B cell (primary cell): Measurements from ENCODE around the gene SPACA7. TPM values are rescaled to one million over a fixed set of nuclear protein-coding genes. Genes with fewer than 3 reads are reported as not detected.

Experiments used
- ATAC-seq: fragments of 200-7000 bp; cut with Tn5 transposase; one replicate; pipeline ENCODE4 v1.10.0; 2021; ENCODE audit warnings: low read depth, mild to moderate bottlenecking, moderate number of reproducible peaks, moderate library complexity
- CTCF ChIA-PET: fragments of 350-600 bp; sonication (Branson Sonifier 250); formaldehyde crosslinking; loops from one replicate; lab custom pipeline; 2021; ENCODE audit warnings: antibody characterized with exemption, inconsistent platforms; lab: Charles Lee
- POLR2A ChIA-PET: fragments of 350-600 bp; sonication (Branson Sonifier 250); formaldehyde crosslinking; loops from one replicate; lab custom pipeline; 2021; ENCODE audit warnings: antibody characterized with exemption; lab: Charles Lee
- DNase-seq: peaks from one replicate; pipeline ENCODE4 v3.0.0; 2013
- H2AFZ ChIP-seq: 2 replicates; pipeline ENCODE4 v1.6.1; 2012; ENCODE audit warnings: mild to moderate bottlenecking, low read depth, low read length; ENCODE audit not compliant: insufficient read depth, poor library complexity, severe bottlenecking
- H3K27ac ChIP-seq, 2 donors: 1 replicate in 1 of 2; 2 replicates in 1 of 2; pipeline ENCODE4 v1.5.1; 2012 to 2013; ENCODE audit warnings: low read length in 2 of 2, mild to moderate bottlenecking in 2 of 2, moderate library complexity in 1 of 2
- H3K27me3 ChIP-seq, 4 experiments: fragments of 200-600 bp in 1 of 4; sonication (generic) in 1 of 4; replicated peaks in 1 of 4; 1 replicate in 2 of 4; 2 replicates in 2 of 4; pipeline versions ENCODE4 v1.6.1 to v1.7.0; 2013 to 2016; ENCODE audit warnings: low read length in 3 of 4, mild to moderate bottlenecking in 2 of 4, mixed read lengths in 1 of 4, moderate library complexity in 1 of 4; ENCODE audit not compliant: insufficient read depth in 4 of 4, control insufficient read depth in 3 of 4; ENCODE audit errors: control extremely low read depth in 1 of 4
- H3K36me3 ChIP-seq, 2 experiments: replicated peaks in 1 of 2; 1 replicate in 1 of 2; 2 replicates in 1 of 2; pipeline versions ENCODE4 v1.6.1 to v1.7.1; 2013; ENCODE audit warnings: low read length in 1 of 2; ENCODE audit not compliant: insufficient read depth in 2 of 2, control insufficient read depth in 1 of 2; ENCODE audit errors: control extremely low read depth in 1 of 2, extremely low read depth in 1 of 2
- H3K4me1 ChIP-seq, 2 donors: fragments of 200-600 bp in 1 of 2; sonication (generic) in 1 of 2; 1 replicate in 1 of 2; 2 replicates in 1 of 2; pipeline versions ENCODE4 v1.5.1 to v1.6.1; 2013 to 2017; ENCODE audit warnings: low read length in 2 of 2; ENCODE audit not compliant: control insufficient read depth in 2 of 2, insufficient read depth in 2 of 2
- H3K4me2 ChIP-seq: replicated peaks from 2 replicates; pipeline ENCODE3; 2012; ENCODE audit warnings: mild to moderate bottlenecking, low read depth, low read length; ENCODE audit not compliant: poor library complexity, severe bottlenecking
- H3K4me3 ChIP-seq, 5 experiments: fragments of 200-600 bp in 1 of 5; sonication (generic) in 1 of 5; 1 replicate in 3 of 5; 2 replicates in 2 of 5; pipeline versions ENCODE4 v1.5.1 to v1.7.0; 2011 to 2016; ENCODE audit warnings: low read length in 4 of 5, mild to moderate bottlenecking in 4 of 5, low read depth in 2 of 5, control low read depth in 1 of 5, moderate library complexity in 1 of 5; ENCODE audit not compliant: insufficient read depth in 1 of 5; ENCODE audit errors: control extremely low read depth in 1 of 5, extremely low read depth in 1 of 5
- H3K79me2 ChIP-seq: fragments of 200-600 bp; sonication (generic); one replicate; pipeline ENCODE4 v1.6.0; 2016; ENCODE audit warnings: low read length; ENCODE audit not compliant: control insufficient read depth, insufficient read depth
- H3K9ac ChIP-seq: fragments of 200-600 bp; sonication (generic); 2 replicates; pipeline ENCODE4 v1.6.1; 2017; ENCODE audit warnings: mild to moderate bottlenecking, low read length, moderate library complexity
- H3K9me3 ChIP-seq, 3 donors: one replicate each; pipeline versions ENCODE4 v1.6.1 to v1.7.1; 2013; ENCODE audit warnings: low read length in 2 of 3; ENCODE audit not compliant: control insufficient read depth in 2 of 3, insufficient read depth in 1 of 3; ENCODE audit errors: control extremely low read depth in 1 of 3
- H4K20me1 ChIP-seq: 2 replicates; pipeline ENCODE4 v1.6.0; 2012; ENCODE audit warnings: mild to moderate bottlenecking, low read length; ENCODE audit not compliant: insufficient read depth, control insufficient read depth, poor library complexity, severe bottlenecking
- H3K27ac Mint-ChIP-seq: one replicate; pipeline ENCODE4 v1.8.0; 2021; ENCODE audit warnings: mixed read lengths
- H3K27me3 Mint-ChIP-seq: one replicate; pipeline ENCODE4 v1.8.0; 2021; ENCODE audit warnings: mixed read lengths
- H3K4me1 Mint-ChIP-seq: one replicate; pipeline ENCODE4 v1.8.0; 2021; ENCODE audit warnings: mixed read lengths
- H3K4me3 Mint-ChIP-seq: one replicate; pipeline ENCODE4 v1.8.0; 2021; ENCODE audit warnings: mixed read lengths
- H3K9me3 Mint-ChIP-seq: one replicate; pipeline ENCODE4 v1.8.0; 2022; ENCODE audit warnings: mixed read lengths; ENCODE audit not compliant: insufficient read depth
- CTCF ChIP-seq: fragments of 200-600 bp; IDR thresholded peaks from one replicate; pipeline ENCODE4 v1.8.0; 2022; ENCODE audit warnings: antibody characterized with exemption, mild to moderate bottlenecking
- EZH2 ChIP-seq: IDR thresholded peaks from 2 replicates; pipeline ENCODE4 v1.6.1; 2012; ENCODE audit warnings: borderline replicate concordance, low read depth, mild to moderate bottlenecking, moderate library complexity, low read length; ENCODE audit not compliant: insufficient read depth, poor library complexity, severe bottlenecking
- WGBS: methylation state at CpG from one replicate; pipeline ENCODE4 v1.1.5; 2013; ENCODE audit warnings: missing lambda C conversion rate; ENCODE audit not compliant: insufficient coverage; 5-methylcytosine and 5-hydroxymethylcytosine counted together
- intact Hi-C: fragments of 100-400 bp; cut with micrococcal nuclease; formaldehyde crosslinking; loops from one replicate; pipeline ENCODE4 v1.10.0; 2022
- polyA plus RNA-seq: library from polyadenylated mRNA; depleted of rRNA; stranded (reverse); fragments of >200 nt; gene quantifications from 2 replicates; pipeline ENCODE4 v1.2.3, GENCODE V29; 2012
- total RNA-seq, 2 donors: library from RNA; stranded (reverse); fragments of 120-200 nt in 1 of 2; gene quantifications; 1 replicate in 1 of 2; 2 replicates in 1 of 2; pipeline versions ENCODE4 v1.2.3 to v1.2.4, GENCODE V29; 2013 to 2022

Gene SPACA7
- total and polyA plus RNA-seq, 2 donors (not counting 1 experiment from before 2014, with no cell fraction given): not detected

GRCh38 chr13:112435973-112436372, 59.8 kb downstream of the SPACA7 start:
- H2AFZ ChIP-seq: no peak overlapping the region
- 91% methylated on average over 9 of the region's 9 CpGs for WGBS
- Mint-ChIP-seq H3K27ac (no peak overlapping the region), H3K27me3 (peaks cover 8% of the 10 kb centered on the region), H3K4me3 (no peak overlapping the region), H3K4me1 (no peaks in the 10 kb centered on the region), H3K9me3 (peaks cover 6% of the 10 kb centered on the region)
- DNase-seq (no peak), ATAC-seq (no peak)
- no peaks in the 10 kb centered on the region for H3K27me3 ChIP-seq
- ChIA-PET CTCF (no interaction called here), POLR2A (no interaction called here)
- H3K36me3 ChIP-seq: no peaks in the 10 kb centered on the region
- H3K4me3 ChIP-seq: no peak overlapping the region
- intact Hi-C loops: no loop called here
- peaks cover 0 to 6% (median 3%) of the 10 kb centered on the region in 3 donors for H3K9me3 ChIP-seq
- no peaks in the 10 kb centered on the region for H3K79me2 ChIP-seq
- TF ChIP-seq EZH2 (no peak), CTCF (no peak)
- H3K4me2 ChIP-seq: no peak overlapping the region
- H3K4me1 ChIP-seq: no peaks in the 10 kb centered on the region
- no peak overlapping the region for H3K9ac ChIP-seq
- H4K20me1 ChIP-seq: no peaks in the 10 kb centered on the region
- no peak overlapping the region for H3K27ac ChIP-seq

GRCh38 chr13:112438094-112438493, 61.9 kb downstream of the SPACA7 start:
- Mint-ChIP-seq H3K27ac (no peak overlapping the region), H3K9me3 (peaks cover 6% of the 10 kb centered on the region), H3K4me3 (no peak overlapping the region), H3K4me1 (no peaks in the 10 kb centered on the region), H3K27me3 (peaks cover 11% of the 10 kb centered on the region)
- no peak overlapping the region for H3K27ac ChIP-seq
- POLR2A ChIA-PET: no interaction called here
- no peak overlapping the region for H3K9ac ChIP-seq
- ATAC-seq (no peak), DNase-seq (no peak)
- H3K4me2 ChIP-seq: no peak overlapping the region
- no peaks in the 10 kb centered on the region for H3K79me2 ChIP-seq
- H3K27me3 ChIP-seq: no peaks in the 10 kb centered on the region
- CTCF ChIA-PET: no interaction called here
- intact Hi-C loops: no loop called here
- no peaks in the 10 kb centered on the region for H3K4me1 ChIP-seq
- no peaks in the 10 kb centered on the region for H4K20me1 ChIP-seq
- TF ChIP-seq EZH2 (no peak), CTCF (no peak)
- no peak overlapping the region for H2AFZ ChIP-seq
- H3K4me3 ChIP-seq: no peak overlapping the region
- H3K9me3 ChIP-seq: peaks cover 0 to 8% (median 6%) of the 10 kb centered on the region in 3 donors
- H3K36me3 ChIP-seq: no peaks in the 10 kb centered on the region
- no CpG with 5 or more reads among the region's 1 CpG for WGBS
